ENCODE measurements around the gene DNAH7. TPM values are rescaled to one million over a fixed set of nuclear protein-coding genes. Genes with fewer than 3 reads are reported as not detected.

The DNAH7 gene
- polyA plus RNA-seq, 1 donor (not counting 4 experiments of a cell fraction or from before 2014, with no cell fraction given), result 0.17 TPM

DNA sequence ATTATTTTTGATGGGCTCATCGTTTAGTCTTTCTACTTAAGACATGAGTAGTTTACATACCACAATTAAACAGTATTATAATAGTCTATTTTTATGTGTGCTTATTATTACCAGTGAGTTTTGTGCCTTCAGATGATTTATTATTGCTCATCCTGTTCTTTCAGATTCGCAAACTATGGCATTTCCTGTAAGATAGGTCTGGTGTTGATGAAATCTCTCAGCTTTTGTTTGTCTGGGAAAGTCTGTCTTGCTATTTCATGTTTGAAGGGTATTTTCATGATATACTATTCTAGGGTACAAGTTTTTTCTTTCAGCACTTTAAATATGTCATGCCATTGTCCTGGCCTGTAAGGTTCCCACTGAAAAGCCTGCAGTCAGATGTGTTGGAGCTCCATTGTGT lies 101.3 kb downstream of the DNAH7 start:
- dilution Hi-C loops (cut with MboI; ENCODE audit: extremely low pct_ligation_motif_present, low sequenced_read_pairs), result no loop called here
- H2AFZ ChIP-seq (ENCODE audit: control insufficient read depth, low read length), result no peak overlapping the region

GRCh38 chr2:195961873-195962272 lies 106.8 kb downstream of the DNAH7 start:
- no peak overlapping the region for H3K27ac ChIP-seq (ENCODE audit: control insufficient read depth, insufficient read depth, low read length)
- H3K79me2 ChIP-seq (ENCODE audit: control insufficient read depth, insufficient read depth, low read length), result no peaks in the 10 kb centered on the region
- H4K20me1 ChIP-seq (ENCODE audit: control insufficient read depth, extremely low read depth, insufficient read depth, low read length), result no peaks in the 10 kb centered on the region
- no peaks in the 10 kb centered on the region for H3K27me3 ChIP-seq (ENCODE audit: control insufficient read depth, extremely low read depth, insufficient read depth, low read length)
- no peaks in the 10 kb centered on the region for H3K9me3 ChIP-seq (ENCODE audit: control insufficient read depth, low read depth, low read length)
- no peaks in the 10 kb centered on the region for H3K9me1 ChIP-seq (ENCODE audit: control insufficient read depth, extremely low read depth, insufficient read depth, low read length)
- no peak overlapping the region for H3K4me2 ChIP-seq (ENCODE audit: control insufficient read depth, extremely low read depth, insufficient read depth, low read depth, low read length)
- dilution Hi-C loops (cut with MboI; ENCODE audit: extremely low pct_ligation_motif_present, low sequenced_read_pairs), result no loop called here
- H2AFZ ChIP-seq (ENCODE audit: control insufficient read depth, low read length), result no peak overlapping the region
- H3K4me3 ChIP-seq (ENCODE audit: control insufficient read depth in 2 of 3, extremely low read depth in 1 of 3, insufficient read depth in 2 of 3, low read depth in 1 of 3, low read length in 3 of 3), result no peak overlapping the region
- no peak for FAIRE-seq
- no peaks in the 10 kb centered on the region for H3K4me1 ChIP-seq (ENCODE audit: control insufficient read depth, extremely low read depth, insufficient read depth, low read length)
- H3K9ac ChIP-seq (ENCODE audit: control insufficient read depth, extremely low read depth, insufficient read depth, low read length), result no peak overlapping the region
- H3K36me3 ChIP-seq (ENCODE audit: control insufficient read depth in 2 of 2, extremely low read depth in 1 of 2, insufficient read depth in 2 of 2, low read length in 2 of 2), result no peaks in the 10 kb centered on the region
- TF ChIP-seq, protein P1, sequence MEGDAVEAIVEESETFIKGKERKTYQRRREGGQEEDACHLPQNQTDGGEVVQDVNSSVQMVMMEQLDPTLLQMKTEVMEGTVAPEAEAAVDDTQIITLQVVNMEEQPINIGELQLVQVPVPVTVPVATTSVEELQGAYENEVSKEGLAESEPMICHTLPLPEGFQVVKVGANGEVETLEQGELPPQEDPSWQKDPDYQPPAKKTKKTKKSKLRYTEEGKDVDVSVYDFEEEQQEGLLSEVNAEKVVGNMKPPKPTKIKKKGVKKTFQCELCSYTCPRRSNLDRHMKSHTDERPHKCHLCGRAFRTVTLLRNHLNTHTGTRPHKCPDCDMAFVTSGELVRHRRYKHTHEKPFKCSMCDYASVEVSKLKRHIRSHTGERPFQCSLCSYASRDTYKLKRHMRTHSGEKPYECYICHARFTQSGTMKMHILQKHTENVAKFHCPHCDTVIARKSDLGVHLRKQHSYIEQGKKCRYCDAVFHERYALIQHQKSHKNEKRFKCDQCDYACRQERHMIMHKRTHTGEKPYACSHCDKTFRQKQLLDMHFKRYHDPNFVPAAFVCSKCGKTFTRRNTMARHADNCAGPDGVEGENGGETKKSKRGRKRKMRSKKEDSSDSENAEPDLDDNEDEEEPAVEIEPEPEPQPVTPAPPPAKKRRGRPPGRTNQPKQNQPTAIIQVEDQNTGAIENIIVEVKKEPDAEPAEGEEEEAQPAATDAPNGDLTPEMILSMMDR (optimal IDR thresholded peaks at IDR 0.05 in 1 of 3, IDR thresholded peaks at IDR 0.05 in 1 of 3, conservative IDR thresholded peaks at IDR 0.05 in 1 of 3; ENCODE audit: extremely low read depth in 1 of 3, insufficient read depth in 2 of 3, low read length in 3 of 3), result no peak
- no peak for TF ChIP-seq EZH2 (IDR thresholded peaks at IDR 0.05; ENCODE audit: low read length)
- no peak for DNase-seq (ENCODE audit: low read depth, low spot score)

More for the DNA sequence above, 101.3 kb downstream of the DNAH7 start:
- Histone ChIP-seq H3K4me3 (ENCODE audit: control insufficient read depth in 2 of 3, extremely low read depth in 1 of 3, insufficient read depth in 2 of 3, low read depth in 1 of 3, low read length in 3 of 3) (no peak overlapping the region), H3K4me1 (ENCODE audit: control insufficient read depth, extremely low read depth, insufficient read depth, low read length) (no peaks in the 10 kb centered on the region), H3K9me1 (ENCODE audit: control insufficient read depth, extremely low read depth, insufficient read depth, low read length) (no peaks in the 10 kb centered on the region), H3K9me3 (ENCODE audit: control insufficient read depth, low read depth, low read length) (no peaks in the 10 kb centered on the region), H3K27ac (ENCODE audit: control insufficient read depth, insufficient read depth, low read length) (no peak overlapping the region), H3K27me3 (ENCODE audit: control insufficient read depth, extremely low read depth, insufficient read depth, low read length) (no peaks in the 10 kb centered on the region), H4K20me1 (ENCODE audit: control insufficient read depth, extremely low read depth, insufficient read depth, low read length) (no peaks in the 10 kb centered on the region), H3K36me3 (ENCODE audit: control insufficient read depth in 2 of 2, extremely low read depth in 1 of 2, insufficient read depth in 2 of 2, low read length in 2 of 2) (no peaks in the 10 kb centered on the region), H3K4me2 (ENCODE audit: control insufficient read depth, extremely low read depth, insufficient read depth, low read depth, low read length) (no peak overlapping the region), H3K79me2 (ENCODE audit: control insufficient read depth, insufficient read depth, low read length) (no peaks in the 10 kb centered on the region), H3K9ac (ENCODE audit: control insufficient read depth, extremely low read depth, insufficient read depth, low read length) (no peak overlapping the region)
- FAIRE-seq, result no peak
- no peak for DNase-seq (ENCODE audit: low read depth, low spot score)
- TF ChIP-seq EZH2 (IDR thresholded peaks at IDR 0.05; ENCODE audit: low read length), result no peak
- TF ChIP-seq, protein P1 (optimal IDR thresholded peaks at IDR 0.05 in 1 of 3, IDR thresholded peaks at IDR 0.05 in 1 of 3, conservative IDR thresholded peaks at IDR 0.05 in 1 of 3; ENCODE audit: extremely low read depth in 1 of 3, insufficient read depth in 2 of 3, low read length in 3 of 3), result no peak
